Heart left ventricle (tissue), 13 donors: ENCODE measurements around the gene ADGRB3.

Source experiments
- CTCF ChIP-seq, 12 donors: fragments of 200-600 bp; sonication (generic) in 4 of 12; IDR thresholded peaks; one replicate each; pipeline versions ENCODE4 v1.5.0 to v1.8.0; 2018 to 2022; ENCODE audit warnings: antibody characterized with exemption in 12 of 12, mild to moderate bottlenecking in 5 of 12
- POLR2A ChIP-seq, 2 donors: fragments of 450-650 bp; IDR thresholded peaks; one replicate each; pipeline ENCODE4 v1.6.1; 2017; ENCODE audit warnings: antibody characterized with exemption in 2 of 2, mild to moderate bottlenecking in 2 of 2, moderate library complexity in 2 of 2
- donor health status: ischemic (EF 13 %, LVEDD 7.1; RV severe dilation, severe dysfunction).
- donor health status: DM: no; HTN: yes; CAD: no.
- donor health status: DM: no; HTN: no; CAD: no.
- donor health status: ischemic (EF 25% LVEDD 6.9; RV normal size, moderate dysfunction).
- donor health status: ischemic (EF 25% LVEDD 5.7; RV mildly dilated, moderate dysfunction).
- donor health status: ischemic (EF 35%, LVEDD 5.7; RV mildly dilated, moderate dysfunction).
- donor health status: nonischemic (EF 11% LVEDD 7.7; RV severe dilation, severe dysfunction).
- donor health status: DM: yes; HTN: yes; CAD: no.
- donor health status: PGD.
- donor health status: ischemic (EF 29% LVEDD 5.4; RV normal size, mild dysfunction).
- donor health status: nonischemic (EF 23%, LVEDD 6.1; RV moderate dilation, normal function).

GRCh38 chr6:68635706-68636513 is 828 bp downstream of the ADGRB3 start:
- TF ChIP-seq CTCF (IDR thresholded peaks at IDR 0.05) = no peak
- no peak for TF ChIP-seq POLR2A (IDR thresholded peaks at IDR 0.05)
